GM13976 (cell line): ENCODE data around the gene STS.

Experiments
- DNase-seq: peaks from one replicate; pipeline ENCODE4 v3.0.0; 2012; ENCODE audit warnings: low spot score
- in situ Hi-C: fragments of 300-500 bp; cut with MboI; formaldehyde crosslinking; loops from one replicate; pipeline ENCODE4 v1.12.0; 2022; ENCODE audit warnings: low sequenced_read_pairs, mixed read lengths, inconsistent platforms; ENCODE audit not compliant: unreplicated experiment
- TF ChIP-seq, protein P1 (sequence below): IDR thresholded peaks from 2 replicates; pipeline ENCODE4 v1.5.1; 2012; ENCODE audit warnings: borderline replicate concordance, mild to moderate bottlenecking; ENCODE audit not compliant: insufficient read depth; ENCODE audit errors: extremely low read depth, missing control alignments, control extremely low read depth

STS gene

DNA sequence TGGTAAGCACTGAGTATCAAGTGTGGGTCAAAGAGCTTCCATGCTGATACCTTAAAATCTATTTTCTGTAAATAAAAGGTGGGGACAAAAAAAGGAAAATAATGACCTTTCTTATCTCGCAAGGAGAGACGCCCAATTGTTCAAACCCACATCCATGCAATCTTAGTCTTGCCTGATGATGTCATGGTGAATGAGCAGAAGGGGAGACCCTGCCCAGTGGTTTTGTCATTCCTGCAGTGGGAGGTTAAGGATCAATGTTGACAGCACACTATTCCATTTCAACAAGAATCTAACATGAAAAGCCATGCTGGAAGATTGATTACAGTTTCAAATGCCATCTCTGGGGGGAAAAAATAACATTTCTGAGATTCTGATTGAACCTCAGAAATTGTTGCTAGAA lies 41.2 kb downstream of the STS start:
- in situ Hi-C loops = no loop called here
- TF ChIP-seq, protein P1, sequence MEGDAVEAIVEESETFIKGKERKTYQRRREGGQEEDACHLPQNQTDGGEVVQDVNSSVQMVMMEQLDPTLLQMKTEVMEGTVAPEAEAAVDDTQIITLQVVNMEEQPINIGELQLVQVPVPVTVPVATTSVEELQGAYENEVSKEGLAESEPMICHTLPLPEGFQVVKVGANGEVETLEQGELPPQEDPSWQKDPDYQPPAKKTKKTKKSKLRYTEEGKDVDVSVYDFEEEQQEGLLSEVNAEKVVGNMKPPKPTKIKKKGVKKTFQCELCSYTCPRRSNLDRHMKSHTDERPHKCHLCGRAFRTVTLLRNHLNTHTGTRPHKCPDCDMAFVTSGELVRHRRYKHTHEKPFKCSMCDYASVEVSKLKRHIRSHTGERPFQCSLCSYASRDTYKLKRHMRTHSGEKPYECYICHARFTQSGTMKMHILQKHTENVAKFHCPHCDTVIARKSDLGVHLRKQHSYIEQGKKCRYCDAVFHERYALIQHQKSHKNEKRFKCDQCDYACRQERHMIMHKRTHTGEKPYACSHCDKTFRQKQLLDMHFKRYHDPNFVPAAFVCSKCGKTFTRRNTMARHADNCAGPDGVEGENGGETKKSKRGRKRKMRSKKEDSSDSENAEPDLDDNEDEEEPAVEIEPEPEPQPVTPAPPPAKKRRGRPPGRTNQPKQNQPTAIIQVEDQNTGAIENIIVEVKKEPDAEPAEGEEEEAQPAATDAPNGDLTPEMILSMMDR = no peak
- no peak for DNase-seq

DNA sequence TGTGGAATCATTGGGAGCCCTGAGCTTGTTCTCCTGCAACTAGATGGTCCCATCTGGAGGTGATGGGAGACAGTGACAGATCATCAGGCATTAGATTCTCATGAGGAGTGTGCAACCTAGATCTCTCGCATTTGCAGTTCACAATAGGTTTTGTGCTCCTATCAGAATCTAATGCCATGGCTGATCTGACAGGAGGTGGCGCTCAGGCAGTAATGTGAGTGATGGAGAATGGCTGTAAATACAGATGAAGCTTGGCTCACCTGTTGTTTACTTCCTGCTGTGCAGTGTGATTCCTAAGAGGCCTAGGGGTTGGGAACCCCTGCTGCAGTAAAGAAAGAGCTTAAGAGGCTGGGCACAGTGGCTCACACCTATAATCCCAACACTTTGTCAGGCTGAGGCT lies 42.6 kb downstream of the STS start:
- in situ Hi-C loops = no loop called here
- DNase-seq = no peak
- TF ChIP-seq, protein P1 = no peak

DNA sequence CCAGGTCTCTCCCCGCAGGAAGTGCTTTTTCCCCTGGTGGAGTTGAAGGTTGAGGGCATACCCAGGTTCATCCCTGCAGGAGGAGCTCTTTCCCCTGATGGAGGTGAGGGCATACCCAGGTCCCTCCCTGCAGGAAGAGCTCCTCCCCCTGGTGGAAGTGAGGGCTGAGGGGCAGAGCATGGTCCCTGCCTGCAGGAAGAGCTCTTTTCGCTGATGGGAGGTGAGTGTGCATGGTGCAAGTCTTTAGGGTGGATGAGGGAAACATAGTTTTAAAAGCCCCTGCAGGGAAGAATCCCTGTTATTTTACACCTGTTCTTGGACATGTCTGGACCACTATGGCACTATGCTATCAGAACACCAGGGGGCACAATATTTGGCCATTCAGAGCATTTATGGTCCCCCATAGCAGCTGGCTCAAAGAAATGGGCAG lies 44.2 kb downstream of the STS start:
- DNase-seq = no peak
- in situ Hi-C loops = no loop called here
- TF ChIP-seq, protein P1 = no peak

GRCh38 chrX:7192871-7193270 lies 45.4 kb downstream of the STS start:
- in situ Hi-C loops = no loop called here
- no peak for DNase-seq
- TF ChIP-seq, protein P1 = no peak

DNA sequence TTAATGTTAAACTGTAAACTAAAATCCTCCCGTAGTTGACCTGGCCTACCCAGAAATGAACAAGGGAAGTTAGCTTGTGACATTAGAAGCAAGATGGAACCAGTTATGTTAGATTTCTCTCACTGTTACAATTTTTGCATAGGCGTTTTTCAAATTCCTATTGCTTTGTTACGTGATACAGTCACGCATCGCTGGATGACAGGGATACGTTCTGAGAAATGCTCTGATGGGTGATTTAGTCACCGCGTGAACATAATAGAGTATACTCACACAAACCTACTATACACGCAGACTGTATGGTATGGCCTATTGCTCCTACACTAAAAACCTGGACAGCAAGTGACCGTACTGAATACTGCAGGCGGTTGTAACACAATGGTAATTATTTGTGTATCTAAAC lies 47.1 kb downstream of the STS start:
- in situ Hi-C loops = no loop called here
- DNase-seq = no peak
- TF ChIP-seq, protein P1 = no peak
